SK-N-SH (cell line): ENCODE results near the gene RRP8. TPM values are rescaled to one million over a fixed set of nuclear protein-coding genes. Genes with fewer than 3 reads are reported as not detected.

ENCODE experiments used
- CTCF ChIA-PET: fragments of 300-600, 350-600 bp; formaldehyde crosslinking; extraction: SDS; loops from one replicate; lab custom pipeline; 2021; lab: Yijun Ruan, JAX
- POLR2A ChIA-PET: fragments of 350-600 bp; sonication (Branson Sonifier 250); formaldehyde crosslinking; extraction: SDS; loops from one replicate; lab custom pipeline; 2020; ENCODE audit warnings: antibody characterized with exemption, inconsistent platforms; lab: Yijun Ruan, JAX
- DNase-seq: peaks from one replicate; pipeline ENCODE4 v3.0.0; 2012
- H2AFZ ChIP-seq: fragments of 200-600 bp; sonication (generic); 2 replicates; pipeline ENCODE4 v1.8.1; 2016; ENCODE audit warnings: antibody characterized with exemption, mild to moderate bottlenecking, low read depth
- H3F3A ChIP-seq: fragments of 200-600 bp; sonication (generic); replicated peaks from 2 replicates; pipeline ENCODE3; 2016; ENCODE audit warnings: antibody characterized with exemption, mild to moderate bottlenecking; ENCODE audit not compliant: insufficient read depth
- H3K27ac ChIP-seq, 2 experiments: fragments of 200-500 bp in 1 of 2; fragments of 200-600 bp in 1 of 2; sonication (Bioruptor generic) in 1 of 2; sonication (generic), shearing (Covaris generic) in 1 of 2; 2 replicates each; pipeline versions ENCODE4 v1.5.1 to v1.6.1; 2014 to 2016; ENCODE audit warnings: low read depth in 2 of 2, inconsistent platforms in 1 of 2, low read length in 1 of 2, mild to moderate bottlenecking in 1 of 2, mixed read lengths in 1 of 2
- H3K27me3 ChIP-seq: fragments of 200-600 bp; sonication (generic), shearing (Covaris generic); 2 replicates; pipeline ENCODE4 v1.6.1; 2016; ENCODE audit warnings: mixed run types; ENCODE audit not compliant: insufficient read depth
- H3K36me3 ChIP-seq, 2 experiments: fragments of 200-500 bp in 1 of 2; fragments of 200-600 bp in 1 of 2; sonication (Bioruptor generic) in 1 of 2; sonication (generic) in 1 of 2; replicated peaks in 1 of 2; 2 replicates each; pipeline versions ENCODE3 to v1.5.1; 2014 to 2016; ENCODE audit warnings: low read length in 1 of 2, mild to moderate bottlenecking in 1 of 2; ENCODE audit not compliant: insufficient read depth in 2 of 2, control insufficient read depth in 1 of 2
- H3K4me1 ChIP-seq, 2 experiments: fragments of 200-500 bp in 1 of 2; fragments of 200-600 bp in 1 of 2; sonication (Bioruptor generic) in 1 of 2; sonication (generic), shearing (Covaris generic) in 1 of 2; 2 replicates each; pipeline versions ENCODE4 v1.5.1 to v1.6.1; 2014 to 2016; ENCODE audit warnings: low read depth in 1 of 2, low read length in 1 of 2, mixed run types in 1 of 2; ENCODE audit not compliant: insufficient read depth in 2 of 2, control insufficient read depth in 1 of 2
- H3K4me2 ChIP-seq: fragments of 200-600 bp; sonication (generic), shearing (Covaris generic); 2 replicates; pipeline ENCODE4 v1.6.1; 2017; ENCODE audit warnings: mixed run types
- H3K4me3 ChIP-seq, 2 experiments: fragments of 200-500 bp in 1 of 2; fragments of 200-600 bp in 1 of 2; sonication (Bioruptor generic) in 1 of 2; sonication (generic), shearing (Covaris generic) in 1 of 2; 2 replicates each; pipeline versions ENCODE4 v1.5.1 to v1.8.1; 2014 to 2016; ENCODE audit warnings: low read depth in 2 of 2, inconsistent platforms in 1 of 2, low read length in 1 of 2, mild to moderate bottlenecking in 1 of 2, mixed read lengths in 1 of 2, moderate library complexity in 1 of 2
- H3K79me2 ChIP-seq: fragments of 200-600 bp; sonication (generic); 2 replicates; pipeline ENCODE4 v1.8.1; 2017; ENCODE audit warnings: mild to moderate bottlenecking; ENCODE audit not compliant: insufficient read depth
- H3K9ac ChIP-seq: fragments of 200-600 bp; sonication (generic); 2 replicates; pipeline ENCODE4 v1.6.1; 2017; ENCODE audit warnings: mixed run types
- H3K9me2 ChIP-seq: fragments of 200-600 bp; sonication (generic); 2 replicates; pipeline ENCODE4 v1.6.1; 2017; ENCODE audit warnings: mixed run types
- H3K9me3 ChIP-seq: fragments of 200-600 bp; sonication (generic); 2 replicates; pipeline ENCODE4 v1.6.1; 2017; ENCODE audit warnings: mixed run types, mild to moderate bottlenecking, moderate library complexity
- H4K20me1 ChIP-seq: fragments of 200-600 bp; sonication (generic); 2 replicates; pipeline ENCODE4 v1.6.1; 2017; ENCODE audit warnings: mild to moderate bottlenecking, mixed run types; ENCODE audit not compliant: insufficient read depth
- CHD2 ChIP-seq: fragments of 150-350 bp; IDR thresholded peaks from 2 replicates; pipeline ENCODE4 v1.6.1; 2018; ENCODE audit warnings: low read length; ENCODE audit not compliant: partially characterized antibody
- ELF1 ChIP-seq: IDR thresholded peaks from 2 replicates; pipeline ENCODE4 v1.4.0; 2012
- EZH2phosphoT487 ChIP-seq: fragments of 200-600 bp; sonication (generic); IDR thresholded peaks from 2 replicates; pipeline ENCODE4 v1.6.1; 2017; ENCODE audit warnings: low read depth, mixed run types, mild to moderate bottlenecking, antibody characterized with exemption, moderate library complexity, borderline replicate concordance
- FOSL2 ChIP-seq: IDR thresholded peaks from 2 replicates; pipeline ENCODE4 v1.4.0; 2012; ENCODE audit warnings: low read depth, mild to moderate bottlenecking, moderate library complexity, borderline replicate concordance
- FOXJ3 ChIP-seq: sonication (generic); formaldehyde crosslinking; IDR thresholded peaks from 2 replicates; pipeline ENCODE4 v1.5.1; 2020; ENCODE audit warnings: mild to moderate bottlenecking, missing genetic modification reagents
- FOXM1 ChIP-seq: IDR thresholded peaks from 2 replicates; pipeline ENCODE4 v1.4.0; 2012; ENCODE audit warnings: low read depth, mild to moderate bottlenecking
- GABPA ChIP-seq: IDR thresholded peaks from 2 replicates; pipeline ENCODE4 v1.4.0; 2012; ENCODE audit warnings: low read depth, mild to moderate bottlenecking
- JUND ChIP-seq: IDR thresholded peaks from 2 replicates; pipeline ENCODE4 v1.4.0; 2012
- NFIC ChIP-seq: IDR thresholded peaks from 2 replicates; pipeline ENCODE4 v1.4.0; 2012; ENCODE audit warnings: borderline replicate concordance
- RCOR1 ChIP-seq: fragments of 150-350 bp; IDR thresholded peaks from 2 replicates; pipeline ENCODE4 v1.6.1; 2017; ENCODE audit warnings: antibody characterized with exemption, low read length
- SIN3A ChIP-seq: IDR thresholded peaks from 2 replicates; pipeline ENCODE4 v1.6.1; 2012; ENCODE audit warnings: low read depth, mild to moderate bottlenecking, low read length, moderate library complexity, borderline replicate concordance
- TEAD4 ChIP-seq: IDR thresholded peaks from 2 replicates; pipeline ENCODE4 v1.4.0; 2012; ENCODE audit warnings: mild to moderate bottlenecking, borderline replicate concordance; ENCODE audit not compliant: insufficient read depth
- USF2 ChIP-seq: fragments of 150-350 bp; IDR thresholded peaks from 2 replicates; pipeline ENCODE4 v1.6.1; 2017; ENCODE audit warnings: antibody characterized with exemption, low read length, low read depth, borderline replicate concordance
- YY1 ChIP-seq: IDR thresholded peaks from 2 replicates; pipeline ENCODE4 v1.4.0; 2012; ENCODE audit warnings: low read depth, mild to moderate bottlenecking
- WGBS: methylation state at CpG from one replicate; pipeline ENCODE4 v1.1.6; 2017; ENCODE audit warnings: low lambda C conversion rate; 5-methylcytosine and 5-hydroxymethylcytosine counted together
- polyA plus RNA-seq, 3 experiments: library from polyadenylated mRNA; depleted of rRNA; stranded (reverse); fragments of >200 nt; gene quantifications; 2 replicates each; pipeline ENCODE4 v1.2.3, GENCODE V29; 2012

RRP8 gene
- polyA plus RNA-seq, 1 of the 3 experiments (the other 2 are of a cell fraction) = 7.8 TPM

GRCh38 chr11:6629892-6630631 is 26.6 kb upstream of the RRP8 start:
- Histone ChIP-seq H3K9ac (no peak overlapping the region), H3F3A (no peaks in the 10 kb centered on the region), H3K27ac (no peak overlapping the region), H3K27me3 (no peaks in the 10 kb centered on the region), H2AFZ (no peak overlapping the region), H3K9me3 (no peaks in the 10 kb centered on the region), H3K4me1 (no peaks in the 10 kb centered on the region), H3K79me2 (no peaks in the 10 kb centered on the region), H3K36me3 (peaks cover 0 to 28% of the 10 kb centered on the region in 2 experiments), H3K4me3 (no peak overlapping the region), H3K9me2 (no peaks in the 10 kb centered on the region), H4K20me1 (no peaks in the 10 kb centered on the region), H3K4me2 (no peak overlapping the region)
- POLR2A ChIA-PET = interaction anchor here (1.6 kb wide), 1 partner anchor 8 kb away, joined by 4 read pairs; no protein-coding TSS in a partner anchor
- no peak for DNase-seq
- TF ChIP-seq YY1 (no peak), GABPA (no peak), EZH2phosphoT487 (no peak), USF2 (no peak), SIN3A (no peak), FOXJ3 (CRISPR knock-in tag) (no peak), JUND (no peak), ELF1 (no peak)
- CTCF ChIA-PET = interaction anchor here (0.9 to 1.2 kb wide), 2 partner anchors 10 to 53 kb away, joined by 3 read pairs; partner anchors contain the start of gene MRPL17
- WGBS = 94% methylated on average over 81 of the region's 102 CpGs

GRCh38 chr11:6629573-6629891 is 26.1 kb upstream of the RRP8 start:
- Histone ChIP-seq H2AFZ (no peak overlapping the region), H3K79me2 (no peaks in the 10 kb centered on the region), H3K27me3 (no peaks in the 10 kb centered on the region), H3K9me3 (no peaks in the 10 kb centered on the region), H3K27ac (no peak overlapping the region), H3K36me3 (peaks cover 0 to 28% of the 10 kb centered on the region in 2 experiments), H3K4me2 (no peak overlapping the region), H3K9ac (no peak overlapping the region), H3K4me3 (no peak overlapping the region), H3K4me1 (no peaks in the 10 kb centered on the region), H3K9me2 (no peaks in the 10 kb centered on the region), H4K20me1 (no peaks in the 10 kb centered on the region), H3F3A (no peaks in the 10 kb centered on the region)
- POLR2A ChIA-PET = no interaction called here
- CTCF ChIA-PET = no interaction called here
- no peak for DNase-seq
- no peak for TF ChIP-seq FOSL2
- no peak for TF ChIP-seq YY1
- TF ChIP-seq NFIC = no peak
- no peak for TF ChIP-seq RCOR1
- no peak for TF ChIP-seq CHD2
- no peak for TF ChIP-seq FOXM1
- no peak for TF ChIP-seq TEAD4
- WGBS = 90% methylated on average over 12 of the region's 24 CpGs
